H9 (cell line): ENCODE results near the gene CCDC93. TPM values are rescaled to one million over a fixed set of nuclear protein-coding genes. Genes with fewer than 3 reads are reported as not detected.

Experiments used
- DNase-seq: peaks from one replicate; pipeline ENCODE4 v3.0.0-alpha.2; 2017
- H2AFZ ChIP-seq: one replicate; pipeline ENCODE4 v1.6.1; 2013; ENCODE audit warnings: mild to moderate bottlenecking, low read length, control low read depth, moderate library complexity
- H2AK5ac ChIP-seq: 2 replicates; pipeline ENCODE4 v1.6.1; 2013; ENCODE audit warnings: low read length, control low read depth, mixed read lengths; ENCODE audit not compliant: insufficient read length
- H2BK120ac ChIP-seq: one replicate; pipeline ENCODE4 v1.6.1; 2013; ENCODE audit warnings: low read depth, mild to moderate bottlenecking, low read length, control low read depth, inconsistent platforms; ENCODE audit not compliant: poor library complexity, severe bottlenecking
- H2BK12ac ChIP-seq: 2 replicates; pipeline ENCODE4 v1.6.1; 2013; ENCODE audit warnings: low read length, control low read depth, mixed read lengths, low read depth; ENCODE audit not compliant: insufficient read length
- H2BK15ac ChIP-seq: 2 replicates; pipeline ENCODE4 v1.6.1; 2013; ENCODE audit warnings: low read depth, low read length, control low read depth
- H2BK20ac ChIP-seq: one replicate; pipeline ENCODE4 v1.6.1; 2013; ENCODE audit warnings: low read depth, mild to moderate bottlenecking, low read length, control low read depth, inconsistent platforms; ENCODE audit not compliant: poor library complexity, severe bottlenecking
- H2BK5ac ChIP-seq: 2 replicates; pipeline ENCODE4 v1.6.1; 2013; ENCODE audit warnings: low read length, control low read depth, mixed read lengths; ENCODE audit not compliant: insufficient read length
- H3K14ac ChIP-seq: 2 replicates; pipeline ENCODE4 v1.6.1; 2013; ENCODE audit warnings: low read length, control low read depth; ENCODE audit not compliant: insufficient read depth
- H3K18ac ChIP-seq: 2 replicates; pipeline ENCODE4 v1.6.1; 2013; ENCODE audit warnings: low read depth, mild to moderate bottlenecking, mixed read lengths, low read length, control low read depth; ENCODE audit not compliant: insufficient read length
- H3K23ac ChIP-seq: 2 replicates; pipeline ENCODE4 v1.6.1; 2013; ENCODE audit warnings: low read length, control low read depth, mixed read lengths, low read depth; ENCODE audit not compliant: insufficient read length
- H3K23me2 ChIP-seq: 2 replicates; pipeline ENCODE4 v1.6.1; 2013; ENCODE audit warnings: low read depth, mild to moderate bottlenecking, mixed read lengths, low read length, control low read depth; ENCODE audit not compliant: insufficient read length, poor library complexity, severe bottlenecking
- H3K27ac ChIP-seq: 2 replicates; pipeline ENCODE4 v1.5.1; 2013; ENCODE audit warnings: low read length, control low read depth, mixed read lengths, low read depth; ENCODE audit not compliant: insufficient read length
- H3K27me3 ChIP-seq: 2 replicates; pipeline ENCODE4 v1.6.1; 2013; ENCODE audit warnings: low read length, control low read depth, inconsistent platforms; ENCODE audit not compliant: insufficient read depth
- H3K4ac ChIP-seq: 2 replicates; pipeline ENCODE4 v1.6.1; 2013; ENCODE audit warnings: low read depth, mild to moderate bottlenecking, control low read depth, inconsistent platforms, low read length, moderate library complexity
- H3K4me1 ChIP-seq: 2 replicates; pipeline ENCODE4 v1.6.1; 2013; ENCODE audit warnings: low read length, control low read depth, inconsistent platforms; ENCODE audit not compliant: insufficient read depth
- H3K4me2 ChIP-seq: 2 replicates; pipeline ENCODE4 v1.6.1; 2013; ENCODE audit warnings: low read length, control low read depth, mixed read lengths; ENCODE audit not compliant: insufficient read length, insufficient read depth
- H3K56ac ChIP-seq: 2 replicates; pipeline ENCODE4 v1.6.1; 2013; ENCODE audit warnings: low read depth, mild to moderate bottlenecking, mixed read lengths, low read length, control low read depth; ENCODE audit not compliant: insufficient read length
- H3K79me1 ChIP-seq: 2 replicates; pipeline ENCODE4 v1.6.1; 2013; ENCODE audit warnings: low read depth, mild to moderate bottlenecking, moderate library complexity, low read length, control low read depth, inconsistent platforms; ENCODE audit not compliant: insufficient read depth, poor library complexity, severe bottlenecking
- H3K79me2 ChIP-seq: 2 replicates; pipeline ENCODE4 v1.6.1; 2013; ENCODE audit warnings: low read length, control low read depth, inconsistent platforms; ENCODE audit not compliant: insufficient read depth
- H3K9ac ChIP-seq: 2 replicates; pipeline ENCODE4 v1.6.1; 2013; ENCODE audit warnings: low read length, control low read depth, mixed read lengths; ENCODE audit not compliant: insufficient read length; ENCODE audit errors: extremely low read depth
- H3K9me3 ChIP-seq: one replicate; pipeline ENCODE4 v1.6.1; 2013; ENCODE audit warnings: low read depth, low read length, inconsistent platforms; ENCODE audit not compliant: control insufficient read depth
- H3T11ph ChIP-seq: one replicate; pipeline ENCODE4 v1.6.1; 2013; ENCODE audit warnings: mild to moderate bottlenecking, low read length, control low read depth, inconsistent platforms
- H4K20me1 ChIP-seq: one replicate; pipeline ENCODE4 v1.6.1; 2013; ENCODE audit not compliant: control insufficient read depth, insufficient read length, insufficient read depth
- H4K5ac ChIP-seq: 2 replicates; pipeline ENCODE4 v1.6.1; 2013; ENCODE audit warnings: low read depth, mild to moderate bottlenecking, mixed read lengths, low read length, control low read depth; ENCODE audit not compliant: insufficient read length
- H4K8ac ChIP-seq: replicated peaks from 2 replicates; pipeline ENCODE4 v1.6.1; 2013; ENCODE audit warnings: low read length, control low read depth, mixed read lengths, low read depth; ENCODE audit not compliant: insufficient read length
- H4K91ac ChIP-seq: 2 replicates; pipeline ENCODE4 v1.6.1; 2013; ENCODE audit warnings: low read depth, mild to moderate bottlenecking, moderate library complexity, mixed read lengths, low read length, control low read depth; ENCODE audit not compliant: insufficient read length
- H3K27ac Mint-ChIP-seq, 3 experiments: 2 replicates in 2 of 3; 3 replicates in 1 of 3; pipeline ENCODE4 v1.8.0; 2020 to 2021; ENCODE audit warnings: mixed read lengths in 3 of 3, mild to moderate bottlenecking in 1 of 3, moderate library complexity in 1 of 3
- H3K27me3 Mint-ChIP-seq: 2 replicates; pipeline ENCODE4 v1.8.0; 2021; ENCODE audit warnings: low read depth, mild to moderate bottlenecking, moderate library complexity, mixed read lengths
- H3K36me3 Mint-ChIP-seq, 3 experiments: 2 replicates in 2 of 3; 3 replicates in 1 of 3; pipeline ENCODE4 v1.8.0; 2020 to 2021; ENCODE audit warnings: low read depth in 3 of 3, mixed read lengths in 3 of 3; ENCODE audit not compliant: insufficient read depth in 1 of 3
- H3K4me1 Mint-ChIP-seq, 2 experiments: 2 replicates each; pipeline ENCODE4 v1.8.0; 2020; ENCODE audit warnings: mixed read lengths in 2 of 2
- H3K4me3 Mint-ChIP-seq, 2 experiments: 2 replicates in 1 of 2; 3 replicates in 1 of 2; pipeline ENCODE4 v1.8.0; 2020 to 2021; ENCODE audit warnings: mild to moderate bottlenecking in 2 of 2, mixed read lengths in 2 of 2, moderate library complexity in 1 of 2
- H3K9me3 Mint-ChIP-seq, 2 experiments: 2 replicates in 1 of 2; 3 replicates in 1 of 2; pipeline ENCODE4 v1.8.0; 2020; ENCODE audit warnings: mild to moderate bottlenecking in 2 of 2, mixed read lengths in 2 of 2, moderate library complexity in 1 of 2
- WGBS: extraction: QIAGEN DNeasy Blood & Tissue Kit; methylation state at CpG from one replicate; pipeline ENCODE4 v1.1.7; 2013; ENCODE audit warnings: missing lambda C conversion rate, low lambda C conversion rate, mixed read lengths; ENCODE audit not compliant: insufficient read length; ENCODE audit errors: extremely low coverage; 5-methylcytosine and 5-hydroxymethylcytosine counted together
- total RNA-seq: library from RNA; stranded (reverse); gene quantifications from 2 replicates; pipeline ENCODE4 v1.2.1, GENCODE V29; 2021
- TF ChIP-seq, protein P1 (sequence below): fragments of 200-600 bp; sonication (generic); conservative IDR thresholded peaks from 3 replicates; pipeline ENCODE4 v1.8.0; 2021; ENCODE audit warnings: antibody characterized with exemption, mild to moderate bottlenecking

Gene CCDC93
- total RNA-seq, 1 experiment from 2014 or later: 16.4 TPM

DNA sequence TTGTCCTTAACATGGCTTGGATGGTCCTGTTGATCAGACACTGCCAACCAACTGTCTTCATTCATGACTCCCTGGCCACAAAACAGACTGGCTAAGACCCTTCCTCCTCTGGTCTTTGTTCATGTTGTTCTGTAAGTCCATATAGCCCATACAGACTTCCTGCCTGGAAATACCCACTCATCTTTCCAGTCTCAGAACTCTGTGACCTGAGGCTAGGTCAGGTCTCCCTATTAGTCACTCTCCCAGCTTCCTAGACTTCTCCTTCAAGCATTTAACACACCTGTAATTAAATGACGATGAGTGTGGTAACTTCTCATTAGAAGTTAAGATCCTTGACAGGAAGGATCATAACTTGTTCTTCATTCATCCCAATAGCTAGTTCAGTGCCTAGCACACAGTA, 56.3 kb downstream of the CCDC93 start:
- peaks cover 3% of the 10 kb centered on the region in 2 experiments; a peak in 1 of 4 replicates for H3K4me1 Mint-ChIP-seq
- Histone ChIP-seq H3K9ac (no peak overlapping the region), H3K4ac (no peak overlapping the region), H3K9me3 (no peaks in the 10 kb centered on the region), H3K4me2 (no peak overlapping the region), H2BK12ac (no peak overlapping the region), H2BK120ac (no peak overlapping the region), H2AFZ (no peak overlapping the region), H3K79me2 (no peaks in the 10 kb centered on the region), H2BK5ac (no peak overlapping the region), H3K18ac (no peak overlapping the region), H4K5ac (no peak overlapping the region), H2BK15ac (no peak overlapping the region), H3K27me3 (no peaks in the 10 kb centered on the region), H3K79me1 (no peaks in the 10 kb centered on the region), H2BK20ac (no peak overlapping the region), H3K56ac (no peak overlapping the region), H3K23ac (no peak overlapping the region), H4K20me1 (no peaks in the 10 kb centered on the region), H3K14ac (no peak overlapping the region), H3K23me2 (no peaks in the 10 kb centered on the region), H4K91ac (no peak overlapping the region), H3T11ph (no peak overlapping the region), H4K8ac (no peak overlapping the region), H2AK5ac (no peak overlapping the region), H3K27ac (no peak overlapping the region), H3K4me1 (no peaks in the 10 kb centered on the region)
- H3K27ac Mint-ChIP-seq: no peak overlapping the region
- DNase-seq: no peak
- TF ChIP-seq, protein P1, sequence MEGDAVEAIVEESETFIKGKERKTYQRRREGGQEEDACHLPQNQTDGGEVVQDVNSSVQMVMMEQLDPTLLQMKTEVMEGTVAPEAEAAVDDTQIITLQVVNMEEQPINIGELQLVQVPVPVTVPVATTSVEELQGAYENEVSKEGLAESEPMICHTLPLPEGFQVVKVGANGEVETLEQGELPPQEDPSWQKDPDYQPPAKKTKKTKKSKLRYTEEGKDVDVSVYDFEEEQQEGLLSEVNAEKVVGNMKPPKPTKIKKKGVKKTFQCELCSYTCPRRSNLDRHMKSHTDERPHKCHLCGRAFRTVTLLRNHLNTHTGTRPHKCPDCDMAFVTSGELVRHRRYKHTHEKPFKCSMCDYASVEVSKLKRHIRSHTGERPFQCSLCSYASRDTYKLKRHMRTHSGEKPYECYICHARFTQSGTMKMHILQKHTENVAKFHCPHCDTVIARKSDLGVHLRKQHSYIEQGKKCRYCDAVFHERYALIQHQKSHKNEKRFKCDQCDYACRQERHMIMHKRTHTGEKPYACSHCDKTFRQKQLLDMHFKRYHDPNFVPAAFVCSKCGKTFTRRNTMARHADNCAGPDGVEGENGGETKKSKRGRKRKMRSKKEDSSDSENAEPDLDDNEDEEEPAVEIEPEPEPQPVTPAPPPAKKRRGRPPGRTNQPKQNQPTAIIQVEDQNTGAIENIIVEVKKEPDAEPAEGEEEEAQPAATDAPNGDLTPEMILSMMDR: no peak
- H3K36me3 Mint-ChIP-seq: peaks cover 0 to 38% (median 21%) of the 10 kb centered on the region in 3 experiments; a peak in 5 of 7 replicates
- H3K4me3 Mint-ChIP-seq: no peak overlapping the region
- no peaks in the 10 kb centered on the region for H3K9me3 Mint-ChIP-seq
- WGBS: no CpG with 5 or more reads among the region's 1 CpG
- H3K27me3 Mint-ChIP-seq: no peaks in the 10 kb centered on the region
